GM19397 (cell line): Measurements from ENCODE around the gene FAM3A.

ENCODE experiments used
- ATAC-seq: cut with Tn5 transposase; IDR thresholded peaks from one replicate; pipeline ENCODE4 v1.9.1; 2021; ENCODE audit warnings: mild to moderate bottlenecking, moderate library complexity; ENCODE audit not compliant: unreplicated experiment

FAM3A gene

DNA sequence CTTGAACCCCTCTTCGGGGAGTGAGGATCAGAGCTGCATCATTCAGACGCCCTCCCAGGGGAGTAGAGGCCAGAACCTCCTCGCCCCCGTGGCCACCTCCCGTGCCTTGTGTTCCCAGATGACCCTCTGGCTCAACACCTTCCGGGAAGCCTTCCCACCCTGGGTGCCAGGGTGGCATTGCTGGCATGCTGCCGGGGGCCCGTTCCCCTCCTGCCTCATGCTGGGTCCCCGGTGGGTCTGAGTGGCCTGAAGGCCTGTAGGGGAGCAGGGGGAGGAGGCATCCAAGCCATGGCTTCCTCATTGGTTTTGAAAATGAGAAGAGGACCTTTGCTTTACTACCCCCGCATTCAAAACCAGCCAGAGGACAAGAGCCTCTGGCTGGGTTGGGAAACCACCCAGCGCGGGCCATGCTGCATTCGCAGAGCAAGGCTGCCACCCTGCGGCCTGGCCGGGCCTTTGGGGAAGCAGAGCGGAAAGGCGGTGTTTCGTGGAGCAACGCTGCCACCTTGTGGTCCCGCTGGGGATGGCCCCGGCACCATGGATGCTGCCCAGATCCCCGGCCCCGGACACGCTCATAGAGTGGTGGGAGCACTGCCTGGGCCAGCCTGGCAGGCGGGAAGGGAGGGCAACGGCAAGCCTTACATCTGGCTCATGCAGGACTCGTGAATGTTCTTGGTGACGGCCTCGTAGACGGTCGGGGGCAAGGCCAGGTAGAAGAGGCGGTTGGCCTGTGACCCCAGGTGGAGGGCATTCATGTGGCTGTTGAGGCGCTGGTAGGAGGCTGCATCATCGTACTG is 18.7 kb upstream of the FAM3A start:
- peak; percentile 71 for ATAC-seq

DNA sequence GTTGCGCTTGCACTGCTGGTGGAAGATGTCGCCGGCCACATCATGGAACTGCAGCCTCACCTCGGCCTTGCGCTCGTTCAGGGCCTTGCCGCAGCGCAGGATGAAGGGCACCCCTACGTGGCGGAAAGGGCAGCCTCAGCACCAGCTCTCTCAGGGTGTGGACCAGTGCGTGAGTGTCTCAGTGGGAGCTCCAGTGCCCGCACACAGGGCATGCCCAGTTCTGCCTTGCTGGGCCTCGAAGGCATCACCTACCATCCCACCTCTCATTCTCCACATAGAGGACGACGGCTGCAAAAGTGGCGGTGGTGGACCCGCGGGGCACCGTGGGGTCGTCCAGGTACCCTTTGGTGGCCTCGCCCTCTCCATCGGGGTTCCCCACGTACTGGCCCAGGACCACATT is 16.7 kb upstream of the FAM3A start:
- ATAC-seq: no peak

DNA sequence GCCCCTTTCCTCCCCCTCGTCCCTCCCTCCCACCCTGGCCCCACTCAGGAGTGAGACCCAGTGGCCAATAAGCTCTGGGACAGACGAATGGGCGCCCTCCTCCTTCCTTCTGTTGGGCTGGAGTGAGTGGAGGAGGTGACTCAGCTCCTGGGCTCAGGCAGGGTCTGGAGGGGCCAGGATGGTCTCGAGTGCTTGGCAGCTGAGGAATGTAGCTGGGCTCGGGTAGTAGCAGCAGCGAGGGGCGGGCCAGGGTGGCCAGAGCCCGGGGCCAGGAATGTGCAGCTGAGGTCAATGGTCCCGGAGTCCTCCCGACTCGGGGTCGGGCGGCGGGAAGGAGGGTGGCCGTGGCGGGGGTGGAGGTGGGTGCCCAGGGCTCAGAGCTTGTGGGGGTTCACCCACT is 15.6 kb upstream of the FAM3A start:
- ATAC-seq: no peak

DNA sequence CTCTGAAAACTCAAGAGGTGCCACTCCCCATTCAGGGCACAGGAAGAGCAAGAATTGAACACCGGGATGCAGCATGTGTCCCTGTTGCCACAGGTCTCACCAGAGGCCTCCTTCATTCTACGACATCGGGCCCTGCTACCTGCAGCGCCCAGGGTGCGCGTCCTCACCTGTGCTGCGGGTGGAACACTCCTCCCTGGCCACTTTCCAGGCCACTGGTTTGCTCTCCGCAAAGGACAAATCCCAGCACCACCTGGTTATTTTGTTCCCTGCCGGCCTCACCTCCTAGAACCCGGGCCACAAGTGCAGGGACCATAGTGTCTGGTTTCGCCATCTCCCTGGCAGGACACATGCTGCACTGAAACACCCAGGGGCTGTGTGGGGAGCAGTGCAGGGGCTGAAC is 14.3 kb upstream of the FAM3A start:
- no peak for ATAC-seq

DNA sequence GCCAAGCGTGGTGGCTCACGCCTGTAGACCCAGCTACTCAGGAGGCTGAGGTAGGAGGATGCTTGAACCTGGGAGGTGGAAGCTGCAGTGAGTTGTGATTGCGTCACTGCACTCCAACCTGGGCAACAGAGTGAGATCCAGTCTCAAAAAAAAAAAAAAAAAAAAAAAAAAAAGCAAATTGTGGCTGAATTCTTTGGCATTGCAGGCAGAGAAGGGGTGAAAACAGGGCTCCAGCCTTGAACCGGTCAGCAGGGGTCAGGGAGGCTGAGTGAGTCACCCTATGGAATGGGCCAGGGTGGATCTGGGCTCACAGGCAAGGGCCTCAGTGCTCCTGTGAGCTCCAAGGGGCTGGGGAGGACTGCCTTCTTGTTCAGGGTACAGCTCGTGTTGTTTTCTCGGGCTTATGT is 13.2 kb upstream of the FAM3A start:
- ATAC-seq: no peak

DNA sequence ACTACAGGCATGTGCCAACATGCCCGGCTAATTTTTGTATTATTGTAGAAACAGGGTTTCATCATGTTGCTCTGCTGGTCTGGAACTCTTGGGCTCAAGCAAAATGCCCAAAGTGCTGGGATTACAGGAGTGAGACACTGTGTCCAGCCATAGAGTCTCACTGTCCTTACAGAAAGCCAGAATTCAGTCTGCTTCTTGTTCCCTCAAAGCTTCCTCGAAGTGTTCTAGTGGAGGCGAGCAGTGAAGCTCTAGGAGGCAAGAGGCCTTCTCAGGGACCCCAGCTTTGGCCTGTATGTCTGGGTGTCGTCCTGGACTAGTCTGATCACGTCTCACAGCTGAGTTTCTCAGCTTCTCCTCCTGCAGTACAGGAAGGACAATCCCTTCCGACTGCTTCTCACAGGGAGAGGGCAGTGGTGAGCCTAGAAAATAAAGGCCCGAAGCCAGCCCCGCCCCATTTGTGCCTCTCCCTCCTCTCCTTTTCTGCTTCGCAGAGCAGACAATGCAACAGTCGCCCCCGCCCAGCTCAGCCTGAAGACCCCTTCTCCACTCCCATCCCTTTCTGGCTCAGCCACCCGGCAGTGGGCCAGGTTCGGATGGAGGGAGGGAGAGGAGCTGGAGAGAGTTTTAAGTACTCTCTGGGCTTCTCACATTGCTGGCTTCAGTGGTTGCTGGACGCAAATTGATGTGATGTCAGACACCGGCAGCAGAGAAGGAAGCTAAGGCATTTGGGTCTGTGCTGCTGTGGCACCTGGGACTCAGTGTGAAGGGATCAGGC is 11.1 kb upstream of the FAM3A start:
- no peak for ATAC-seq

DNA sequence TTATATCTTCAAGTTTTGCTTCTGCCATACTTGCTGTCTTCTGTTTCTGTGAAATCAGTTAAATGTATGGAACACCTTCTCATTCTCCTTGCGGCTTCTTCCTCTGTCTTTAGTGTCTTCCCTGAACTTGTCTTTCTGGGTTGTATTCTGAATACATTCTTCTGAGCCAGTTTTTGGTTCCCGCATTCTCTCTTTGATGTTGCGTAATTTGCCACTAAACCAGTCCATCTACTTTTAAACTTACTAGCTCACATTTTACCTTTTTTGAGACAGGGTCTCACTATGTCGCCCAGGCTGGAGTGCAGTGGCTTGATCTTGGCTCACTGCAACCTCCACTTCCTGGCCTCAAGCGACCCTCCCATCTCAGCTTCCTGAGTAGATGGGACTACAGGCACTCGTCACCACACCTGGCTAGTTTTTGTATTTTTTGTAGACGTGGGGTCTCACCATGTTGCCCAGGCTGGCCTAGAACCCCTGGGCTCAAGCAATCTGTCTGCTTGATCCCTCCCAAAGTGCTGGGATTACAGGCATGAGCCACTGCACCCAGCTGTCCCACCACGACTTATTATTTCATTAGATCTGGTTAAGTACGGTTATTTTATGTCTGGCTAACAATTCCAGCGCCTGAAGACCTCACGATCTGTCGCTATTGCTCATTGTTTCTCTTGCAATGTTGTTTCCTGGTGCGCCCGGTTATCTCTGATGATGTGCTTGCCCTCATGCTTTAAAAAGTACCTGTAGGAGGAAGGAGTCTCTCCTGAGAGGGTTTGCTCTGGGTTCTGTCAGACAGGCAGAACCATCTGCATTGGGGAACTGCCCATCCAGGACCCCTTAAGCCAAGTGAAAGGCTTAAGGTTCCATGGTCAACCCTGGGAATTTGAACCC is 9.8 kb upstream of the FAM3A start:
- ATAC-seq: no peak

DNA sequence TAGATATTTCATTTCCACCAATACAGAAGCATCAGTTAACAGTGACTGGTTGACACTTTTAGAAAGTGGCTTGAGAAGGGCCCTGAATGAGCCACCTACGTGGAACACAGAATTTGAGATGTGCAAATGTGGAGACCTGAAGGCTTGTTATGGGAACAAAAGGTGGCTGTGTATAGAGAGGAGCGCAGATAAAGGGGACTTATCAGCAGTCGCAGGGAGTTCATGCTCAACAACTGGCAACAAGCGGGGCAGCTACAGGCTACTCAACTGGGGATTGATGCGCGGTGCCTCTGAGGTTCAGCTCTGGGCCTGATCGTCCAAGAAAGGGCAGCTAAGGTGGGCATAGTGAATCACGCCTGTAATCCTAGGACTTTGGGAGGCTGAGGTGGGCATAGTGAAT is 3.4 kb upstream of the FAM3A start:
- no peak for ATAC-seq

DNA sequence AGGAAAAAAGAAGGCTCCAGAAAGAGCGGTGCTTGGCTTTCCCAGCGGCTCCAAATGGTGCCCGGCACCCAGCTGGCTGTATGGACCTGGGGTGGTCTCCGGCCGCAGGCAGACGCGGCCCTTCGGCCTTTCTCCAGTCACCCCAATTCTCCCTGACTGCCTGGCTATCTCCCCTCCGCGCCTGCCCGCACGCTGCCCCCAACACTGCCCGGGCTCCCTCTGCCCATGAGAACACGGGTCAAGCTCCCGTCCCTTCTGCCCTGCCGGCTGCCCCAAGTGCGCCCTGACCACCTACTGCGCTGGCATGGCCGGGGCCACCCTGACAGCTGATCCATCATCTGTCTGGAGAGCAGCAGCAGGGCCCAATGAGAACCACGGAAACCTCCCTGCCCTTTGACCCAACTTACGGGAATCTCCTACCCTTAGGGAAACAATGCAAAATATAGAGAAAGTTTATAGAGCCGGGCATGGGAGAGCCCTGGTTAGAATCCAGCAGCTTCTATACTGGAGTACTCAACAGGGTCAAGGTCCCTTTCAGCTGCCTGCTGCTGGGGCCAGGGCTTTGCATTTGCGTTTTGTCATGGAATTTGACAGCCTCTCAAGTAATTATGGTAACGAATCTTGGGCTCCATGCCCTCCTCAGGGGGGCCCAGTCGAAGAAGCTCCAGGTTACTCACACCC is 1.2 kb upstream of the FAM3A start:
- ATAC-seq: no peak

DNA sequence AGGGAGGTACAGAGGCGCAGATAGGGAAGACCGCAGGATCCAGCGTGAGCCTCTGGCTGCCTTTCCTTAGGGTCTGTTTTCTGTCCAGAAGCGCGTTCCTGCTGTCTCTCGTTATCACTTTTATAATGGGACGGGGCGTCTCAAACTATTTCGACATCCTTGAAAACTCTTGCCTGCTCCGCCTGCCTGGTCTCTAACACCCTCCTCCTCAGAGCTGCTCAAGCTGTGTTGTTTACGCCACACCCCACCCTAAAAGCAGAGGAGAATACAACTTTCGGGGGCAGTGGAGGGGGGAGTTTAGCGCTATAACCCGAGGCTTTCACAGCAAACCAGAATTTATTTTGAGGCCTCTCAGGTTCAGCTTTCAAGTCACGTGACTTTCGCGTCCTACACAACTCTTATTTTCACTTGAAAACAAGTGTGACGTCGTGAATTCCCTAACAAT is 646 bp upstream of the FAM3A start:
- no peak for ATAC-seq

DNA sequence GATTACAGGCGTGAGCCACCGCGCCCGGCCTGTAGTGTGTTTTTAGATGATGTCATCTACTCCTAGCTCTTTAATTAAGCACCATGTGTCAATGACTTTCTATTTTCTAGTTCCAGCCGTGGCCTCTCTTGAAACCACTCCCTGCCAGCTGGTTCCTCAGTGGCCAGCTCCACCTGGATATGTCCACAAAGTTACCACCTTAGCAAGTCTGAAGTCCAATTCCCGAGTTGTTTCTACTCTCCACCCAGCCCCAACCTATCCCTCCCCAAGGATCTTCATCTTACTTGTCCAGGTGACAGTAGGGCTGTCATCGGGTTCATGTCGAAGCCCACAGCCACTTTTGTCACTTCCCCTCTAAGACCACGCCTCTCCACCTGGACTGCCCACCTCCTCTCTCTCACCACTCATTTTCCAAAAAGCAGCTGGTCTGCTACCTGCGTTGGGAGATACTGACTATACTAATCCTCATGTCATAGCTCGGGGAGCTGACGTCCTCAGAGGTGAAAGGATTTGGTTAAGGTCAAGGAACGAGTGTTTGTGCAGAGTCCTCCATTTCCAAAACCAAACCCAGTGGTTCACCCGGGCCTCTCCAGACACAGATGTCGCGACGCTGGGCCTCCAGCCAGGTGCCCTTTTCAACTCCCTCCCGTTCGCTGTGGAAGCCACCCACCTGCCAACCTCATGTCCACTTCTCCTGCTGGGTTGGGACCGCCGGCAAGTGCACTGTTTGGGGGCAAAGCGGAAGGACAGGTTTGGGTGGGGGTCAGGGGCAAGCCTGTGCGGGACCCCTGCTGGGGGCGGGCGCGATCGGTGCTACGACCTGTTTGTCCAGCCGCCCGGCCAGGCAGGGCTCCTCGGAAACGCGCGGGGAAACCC is 704 bp downstream of the FAM3A start:
- peak; percentile 2 for ATAC-seq

DNA sequence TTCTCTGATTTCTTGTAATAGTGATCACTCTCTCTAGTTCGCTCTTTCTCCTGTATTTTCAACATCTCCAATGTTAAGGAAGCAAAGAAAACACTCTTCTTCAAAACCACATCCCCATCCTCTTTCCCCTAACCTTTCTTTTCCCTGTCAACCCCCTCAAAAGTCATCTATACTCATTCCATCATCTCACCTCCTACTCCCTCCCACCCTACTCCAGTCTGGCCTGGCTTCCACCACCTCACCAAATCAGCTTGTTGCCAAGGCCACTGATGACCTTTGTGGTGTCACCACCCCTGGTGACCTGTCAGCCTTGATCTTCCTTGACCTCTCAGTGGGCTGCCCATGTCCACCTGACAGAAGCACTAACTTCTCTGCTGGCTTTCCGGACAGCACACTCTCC is 2.3 kb downstream of the FAM3A start:
- no peak for ATAC-seq

DNA sequence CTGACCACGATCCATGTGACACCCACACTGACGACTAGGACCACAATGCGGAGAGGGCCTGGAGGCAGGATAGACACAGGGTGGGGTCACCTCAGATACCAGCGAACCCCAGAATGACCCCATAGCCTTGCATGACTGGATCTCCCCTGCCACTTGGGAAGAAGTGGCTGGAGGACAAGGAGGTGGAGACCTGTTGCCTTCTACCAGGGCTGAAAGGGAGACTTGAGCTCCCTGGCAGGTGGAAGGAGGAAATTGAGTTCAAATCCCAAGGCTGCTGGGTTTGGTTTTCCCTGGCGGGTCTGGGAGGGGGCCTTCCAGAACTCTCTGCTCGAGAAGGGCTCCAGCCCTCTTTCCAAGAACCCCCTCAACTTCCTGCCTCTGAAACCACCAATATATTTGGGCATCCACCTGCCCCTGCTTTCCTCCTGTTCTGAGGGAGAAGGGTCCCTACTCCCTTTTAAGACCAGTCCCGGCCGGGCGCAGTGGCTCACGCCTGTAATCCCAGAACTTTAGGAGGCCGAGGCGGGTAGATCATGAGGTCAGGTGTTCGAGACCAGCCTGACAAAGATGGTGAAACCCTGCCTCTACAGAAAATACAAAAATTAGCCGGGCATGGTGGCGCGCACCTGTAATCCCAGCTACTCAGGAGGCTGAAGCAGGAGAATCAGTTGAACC is 3.0 kb downstream of the FAM3A start:
- no peak for ATAC-seq

DNA sequence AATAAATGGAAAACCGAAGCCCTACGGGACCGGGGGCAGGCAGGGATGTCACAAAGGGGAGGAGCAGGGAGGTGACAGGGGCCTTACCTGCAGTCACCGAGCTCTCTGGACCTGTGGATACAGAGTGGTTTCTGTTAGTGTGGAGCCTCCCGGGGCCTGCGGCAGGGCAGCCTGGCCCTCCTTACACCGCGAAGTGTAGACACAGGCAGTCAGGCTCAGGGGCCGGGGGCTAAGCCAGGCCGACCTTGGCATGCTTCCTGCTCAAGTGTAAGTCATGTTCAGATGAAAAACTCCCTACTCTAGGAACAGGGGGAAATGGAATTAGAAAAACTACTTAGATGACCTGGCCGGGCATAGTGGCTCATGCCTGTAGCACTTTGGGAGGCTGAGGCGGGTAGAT is 4.3 kb downstream of the FAM3A start:
- ATAC-seq: no peak

DNA sequence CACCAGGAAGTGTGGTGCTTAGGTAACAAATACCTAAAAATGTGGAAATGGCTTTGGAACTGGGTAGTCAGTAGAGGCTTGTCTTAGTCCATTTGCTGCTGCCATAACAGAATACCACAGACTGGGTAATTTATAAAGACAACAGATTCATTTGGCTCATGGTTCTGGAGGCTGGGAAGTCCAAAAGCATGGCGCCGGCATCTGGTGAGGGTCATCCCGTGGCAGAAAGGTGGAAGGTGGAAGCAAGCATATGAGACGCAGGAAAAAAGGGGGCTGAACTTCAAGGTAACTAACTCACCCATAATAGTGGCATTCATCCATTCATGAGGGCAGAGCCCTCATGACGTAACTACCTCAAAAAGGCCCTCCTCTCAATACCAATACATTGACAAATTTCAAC is 6.6 kb downstream of the FAM3A start:
- no peak for ATAC-seq

DNA sequence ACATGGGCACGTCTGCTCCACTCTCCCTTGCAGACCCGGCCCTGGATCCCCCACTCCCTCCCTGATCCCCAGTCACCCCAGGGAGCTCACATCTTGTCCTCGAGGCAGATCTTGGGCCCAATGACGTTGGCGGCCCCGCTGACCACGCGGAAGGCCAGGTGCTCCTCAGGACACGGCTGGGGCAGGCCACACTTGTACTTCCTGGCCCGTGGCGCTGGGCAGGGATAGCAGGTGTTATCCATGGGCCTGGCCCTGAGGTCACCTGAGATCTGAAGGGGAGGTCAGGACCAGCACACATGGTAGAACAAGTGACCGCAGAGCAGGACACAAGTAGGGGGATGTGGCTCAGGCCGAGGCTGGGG is 7.7 kb downstream of the FAM3A start:
- ATAC-seq: no peak

DNA sequence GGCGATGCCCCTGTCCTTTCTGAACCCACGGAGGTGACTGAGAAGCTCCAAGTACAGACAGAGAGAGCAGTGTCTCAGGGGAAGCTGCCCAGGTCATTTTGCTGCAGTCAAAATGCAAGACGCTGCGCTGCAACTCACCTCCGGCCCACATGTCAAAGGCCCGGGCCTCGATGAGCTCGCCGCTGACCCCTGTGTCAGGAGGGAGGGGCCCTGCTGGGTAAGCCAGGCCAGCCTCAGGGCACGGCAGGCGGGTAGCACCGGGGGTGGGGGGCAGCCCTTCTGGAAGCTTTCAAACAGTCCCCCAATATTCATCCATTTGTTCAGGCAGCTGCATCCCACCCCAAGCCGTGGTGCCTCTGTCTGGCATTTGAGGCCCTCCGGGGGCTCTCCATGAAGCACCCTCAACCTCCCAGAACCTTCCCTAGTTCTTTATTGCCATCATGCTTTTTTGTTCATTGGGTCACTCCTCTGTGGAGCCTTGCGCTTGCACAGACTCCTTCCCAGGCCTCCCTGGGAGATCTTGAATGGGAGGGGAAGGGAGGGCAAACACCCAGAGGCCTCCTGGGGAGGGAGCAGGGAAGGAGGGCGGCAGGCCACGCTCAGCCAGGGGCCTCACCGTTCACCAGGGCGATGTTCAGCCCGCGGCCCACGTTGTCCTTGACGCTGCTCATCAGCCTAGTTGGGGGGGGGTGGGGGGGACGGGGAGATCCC is 8.2 kb downstream of the FAM3A start:
- no peak for ATAC-seq

DNA sequence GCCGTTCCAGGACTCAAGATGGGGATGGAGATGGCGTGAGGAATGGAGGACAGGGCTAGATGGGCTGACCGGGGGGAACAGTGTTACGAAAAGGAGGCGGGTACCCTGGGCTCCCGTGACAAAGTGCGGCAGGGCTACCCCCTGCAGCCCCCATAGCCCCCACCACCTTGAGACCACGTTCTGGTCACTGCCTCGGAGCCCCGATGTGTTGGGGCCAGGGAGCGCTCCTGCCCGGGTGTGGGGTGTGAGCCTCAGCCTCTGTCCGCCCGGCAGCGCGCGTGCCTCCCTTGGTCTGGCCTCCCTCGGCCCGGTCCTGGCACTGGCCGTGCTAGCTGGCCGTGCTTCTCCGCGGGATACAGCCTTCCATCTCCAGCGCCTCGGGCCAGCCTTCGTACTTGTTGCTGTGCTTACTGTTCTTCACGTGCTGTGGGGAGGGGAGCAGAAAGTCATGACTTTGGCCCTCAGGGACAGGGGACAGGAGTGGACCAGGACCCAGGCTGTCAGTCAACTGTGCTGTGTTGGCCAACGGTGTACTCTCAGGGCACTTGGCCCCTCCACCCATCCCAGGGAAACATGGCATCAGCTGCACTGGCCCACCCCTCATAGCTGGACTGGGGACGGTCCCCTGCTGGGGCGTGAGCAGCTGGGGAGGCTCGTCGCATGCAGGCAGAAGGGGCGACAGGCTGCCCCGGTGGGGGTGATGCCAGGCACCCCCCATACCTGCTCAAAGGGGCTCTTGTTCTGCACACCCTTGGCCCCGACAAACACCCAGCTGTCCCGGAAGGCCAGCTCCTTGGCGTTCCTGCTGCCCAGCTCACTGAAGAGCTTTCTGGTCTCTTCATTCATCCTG is 9.3 kb downstream of the FAM3A start:
- no peak for ATAC-seq
